Inflammatory macrophage treated with lipopolysaccharide for 4 hours (primary cell): ENCODE data around the gene STARD8.
A peak's percentile ranks its signal among the peaks of the same experiment; 100 is the strongest.
"Not testable (repeated sequence)": the region's sequence is repeated elsewhere in the genome, so short reads cannot be mapped to it uniquely, and the experiment has no call there.

ENCODE experiments used
- DNase-seq: peaks from one replicate; pipeline ENCODE4 v3.0.0-alpha.2; 2020

STARD8 gene

GRCh38 chrX:68647156-68647957, at the start of gene STARD8:
Gene STARD8 (plus strand): TSS chrX:68647666. CDS start chrX:68647883, 217 bp downstream.
- DNase-seq = no peak

GRCh38 chrX:68598841-68599240, 48.6 kb upstream of the STARD8 start:
- DNase-seq = peak; percentile 53

GRCh38 chrX:68599256-68600152, 48.0 kb upstream of the STARD8 start:
- peak; percentile 17 for DNase-seq

- not testable (repeated sequence) for DNase-seq
Measured at GRCh38 chrX:68604216-68604615, 43.2 kb upstream of the STARD8 start.

GRCh38 chrX:68614733-68615132, 32.7 kb upstream of the STARD8 start:
- DNase-seq = not testable (repeated sequence)

- no peak for DNase-seq
Measured at GRCh38 chrX:68627986-68628385, 19.5 kb upstream of the STARD8 start.

- DNase-seq = not testable (repeated sequence)
Measured at GRCh38 chrX:68629936-68630335, 17.5 kb upstream of the STARD8 start.

- no peak for DNase-seq
Measured at GRCh38 chrX:68631336-68631735, 16.1 kb upstream of the STARD8 start.

- DNase-seq = no peak
Measured at GRCh38 chrX:68632491-68632890, 15.0 kb upstream of the STARD8 start.

- no peak for DNase-seq
Measured at GRCh38 chrX:68633981-68634380, 13.5 kb upstream of the STARD8 start.

- DNase-seq = no peak
Measured at GRCh38 chrX:68634649-68635227, 12.7 kb upstream of the STARD8 start.

- DNase-seq = no peak
Measured at GRCh38 chrX:68640661-68641060, 6.8 kb upstream of the STARD8 start.

- DNase-seq = peak; percentile 52
Measured at GRCh38 chrX:68644861-68645260, 2.6 kb upstream of the STARD8 start.

GRCh38 chrX:68646421-68646820, 1.0 kb upstream of the STARD8 start:
- DNase-seq = no peak

GRCh38 chrX:68648960-68649359, 1.5 kb downstream of the STARD8 start:
- no peak for DNase-seq

GRCh38 chrX:68650491-68650890, 3.0 kb downstream of the STARD8 start:
- DNase-seq = no peak

- DNase-seq = no peak
Measured at GRCh38 chrX:68651110-68651509, 3.6 kb downstream of the STARD8 start.

GRCh38 chrX:68652326-68653170, 5.1 kb downstream of the STARD8 start:
- no peak for DNase-seq

- no peak for DNase-seq
Measured at GRCh38 chrX:68654693-68655092, 7.2 kb downstream of the STARD8 start.

GRCh38 chrX:68656473-68656872, 9.0 kb downstream of the STARD8 start:
- not testable (repeated sequence) for DNase-seq

- DNase-seq = no peak
Measured at GRCh38 chrX:68658530-68658929, 11.1 kb downstream of the STARD8 start.

GRCh38 chrX:68659385-68659784, 11.9 kb downstream of the STARD8 start:
- peak; percentile 12 for DNase-seq
